Myocyte (in vitro differentiated cells): Measurements from ENCODE around the gene FOXP1. TPM values are rescaled to one million over a fixed set of nuclear protein-coding genes. Genes with fewer than 3 reads are reported as not detected.
"Not testable (repeated sequence)": the region's sequence is repeated elsewhere in the genome, so short reads cannot be mapped to it uniquely, and the experiment has no call there.

Source experiments
- DNase-seq: peaks from one replicate; pipeline ENCODE4 v3.0.0-alpha.2; 2012; ENCODE audit warnings: low read depth
- total RNA-seq: library from RNA; depleted of rRNA; stranded (reverse); fragments of >200 nt; gene quantifications from 2 replicates; pipeline ENCODE4 v1.2.3, GENCODE V29; 2014

The FOXP1 gene
- total RNA-seq, 1 donor from 2014 or later: 28.8 TPM

DNA sequence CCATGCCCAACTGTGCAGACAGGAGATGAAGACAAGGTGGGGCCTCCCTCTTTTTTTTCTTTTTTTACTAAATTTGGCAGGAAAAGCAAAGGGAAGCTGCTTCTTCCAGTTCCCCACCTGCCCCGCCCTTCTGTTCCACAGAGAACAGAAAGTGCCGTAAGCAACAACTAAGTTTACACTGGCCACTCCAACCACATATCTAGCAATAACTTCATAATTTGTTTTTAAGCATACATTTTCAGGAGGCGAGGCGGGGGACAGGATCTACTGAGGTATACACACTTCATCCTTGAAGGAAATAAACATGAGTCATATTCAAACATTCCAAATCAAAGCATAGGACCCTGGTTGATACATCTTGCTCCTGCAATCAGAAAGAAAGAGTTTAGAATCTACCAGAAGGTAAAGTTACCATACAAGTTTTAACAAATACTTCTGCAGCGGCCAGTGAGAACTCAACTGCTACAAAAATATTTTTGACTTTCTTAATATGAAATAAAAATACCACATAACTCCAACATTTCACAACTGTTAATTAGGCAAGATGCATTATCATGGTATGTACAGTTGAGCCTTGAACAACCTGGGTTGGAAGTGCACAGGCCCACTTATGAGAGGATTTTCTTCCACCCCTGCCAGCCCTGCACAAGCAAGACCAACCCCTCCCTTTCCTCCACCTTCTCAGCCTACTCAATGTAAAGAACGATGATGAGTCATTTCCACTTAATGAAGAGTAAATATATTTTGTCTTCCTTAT is 50.7 kb downstream of the FOXP1 start:
- no peak for DNase-seq

DNA sequence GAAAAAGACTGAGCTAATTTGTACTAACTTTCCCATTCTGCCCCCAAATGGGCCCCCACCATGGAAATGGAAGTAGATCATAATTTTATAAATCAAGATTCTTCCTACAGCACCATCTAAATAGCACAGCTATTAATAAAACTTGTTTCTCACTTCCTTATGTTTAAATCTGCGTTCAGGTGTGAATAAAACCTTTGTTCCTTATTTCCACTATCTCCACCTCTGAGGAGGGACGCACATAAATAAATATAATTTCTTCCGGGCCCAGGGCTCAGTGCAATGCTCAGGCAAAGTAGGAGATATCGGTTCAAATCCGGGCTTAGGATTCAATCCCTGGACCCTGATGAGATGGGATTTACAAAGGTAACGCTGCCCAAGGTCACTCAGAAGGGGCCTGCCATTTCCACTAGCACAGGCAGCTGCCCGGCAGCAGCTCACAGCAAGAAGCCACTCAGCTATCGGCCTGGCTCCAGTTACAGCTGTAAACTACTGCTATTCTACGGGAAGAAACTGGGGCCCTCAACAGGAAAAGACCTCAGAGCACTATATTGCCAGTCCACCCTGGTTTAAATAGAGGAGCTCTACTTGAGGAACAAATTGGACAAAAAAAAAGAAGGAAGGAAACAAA is 52.5 kb downstream of the FOXP1 start:
- no peak for DNase-seq

DNA sequence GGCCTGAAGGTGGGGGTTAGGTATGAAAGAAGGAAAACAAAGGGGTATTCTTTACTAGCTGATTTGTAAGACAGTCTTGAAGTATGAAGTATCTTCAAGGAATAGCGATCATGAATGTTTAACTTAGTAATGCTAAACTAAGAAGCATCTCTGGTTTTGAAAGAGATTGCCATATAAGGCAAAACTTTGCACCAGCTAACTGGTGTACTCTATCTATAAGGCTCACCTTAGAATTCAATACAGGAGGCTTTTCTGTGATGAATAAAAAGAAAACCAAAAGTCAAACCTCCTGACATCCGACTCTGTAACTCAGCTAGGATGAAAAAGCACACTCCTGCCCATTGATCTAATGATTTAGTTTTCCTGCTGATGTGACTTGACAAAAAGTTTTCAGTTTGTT is 54.7 kb downstream of the FOXP1 start:
- DNase-seq: no peak

DNA sequence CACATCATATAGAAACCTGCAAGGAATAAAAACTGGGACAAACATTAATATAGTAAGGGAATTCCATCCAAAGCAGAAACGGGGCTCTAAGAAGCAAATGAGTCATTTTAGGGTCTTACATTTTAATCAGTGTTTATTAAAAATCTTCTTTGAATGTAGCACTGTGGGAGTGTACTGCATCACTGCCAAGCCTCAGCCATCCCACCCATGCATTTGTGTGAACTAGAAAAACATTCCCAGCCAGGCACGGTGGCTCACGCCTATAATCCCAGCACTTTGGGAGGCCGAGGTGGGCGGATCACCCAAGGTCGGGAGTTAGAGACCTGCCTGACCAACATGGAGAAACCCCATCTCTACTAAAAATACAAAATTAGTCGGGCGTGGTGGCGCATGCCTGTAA is 57.1 kb downstream of the FOXP1 start:
- not testable (repeated sequence) for DNase-seq

DNA sequence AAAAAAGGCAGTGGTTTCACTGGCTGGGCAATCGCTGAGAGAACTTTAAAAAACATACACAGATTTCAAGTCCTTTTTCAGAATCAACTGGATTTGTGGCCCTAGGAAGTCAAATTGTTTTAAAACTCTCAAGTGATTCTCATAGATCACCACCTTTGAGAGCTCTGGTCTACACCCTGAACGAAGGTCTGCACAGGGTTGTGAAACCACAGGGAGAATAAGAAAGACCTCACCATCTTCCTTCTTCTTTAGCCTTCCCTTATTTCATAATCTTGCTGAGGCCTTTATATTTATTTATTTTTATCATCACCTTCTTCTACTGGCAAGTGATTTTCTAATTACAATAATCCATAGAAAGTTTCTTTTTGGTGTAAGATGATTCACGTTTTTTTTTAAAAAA is 58.1 kb downstream of the FOXP1 start:
- DNase-seq: no peak

DNA sequence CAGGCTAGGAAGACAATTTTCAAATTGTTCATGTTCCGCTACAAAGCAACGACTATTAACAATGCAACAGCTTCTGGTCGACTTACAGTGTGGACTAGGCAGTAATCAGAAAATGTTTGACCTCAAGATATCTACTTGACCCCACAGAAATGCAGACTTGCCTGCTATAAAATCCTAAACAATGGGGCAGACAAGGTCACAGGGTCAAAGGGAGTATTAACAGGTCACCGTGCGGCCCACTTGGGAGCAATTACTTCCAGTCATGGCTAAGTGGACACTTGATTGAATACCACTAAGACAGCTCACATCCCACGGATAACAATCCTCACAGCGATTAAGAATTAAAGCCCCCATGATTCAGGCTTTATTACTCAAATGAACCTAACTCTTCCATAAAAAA is 58.9 kb downstream of the FOXP1 start:
- no peak for DNase-seq

DNA sequence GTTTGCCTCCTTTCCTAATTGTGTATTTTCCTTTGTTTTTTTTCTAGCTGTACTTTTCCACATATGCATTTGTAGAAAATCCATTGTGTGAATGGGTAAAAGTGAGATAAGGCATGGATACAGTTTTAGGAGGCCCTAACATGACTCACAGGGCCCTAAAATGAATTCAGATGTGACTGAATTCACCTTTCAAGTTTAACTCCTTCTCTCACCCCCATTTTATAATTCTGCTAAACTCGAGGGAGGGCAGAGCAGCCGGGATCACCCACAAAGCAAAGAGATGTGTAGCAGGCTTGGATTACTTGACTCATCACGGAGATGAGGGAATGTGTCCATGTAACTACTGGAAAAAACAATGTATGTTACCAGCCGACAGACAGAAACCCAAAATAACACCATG is 59.9 kb downstream of the FOXP1 start:
- DNase-seq: no peak

DNA sequence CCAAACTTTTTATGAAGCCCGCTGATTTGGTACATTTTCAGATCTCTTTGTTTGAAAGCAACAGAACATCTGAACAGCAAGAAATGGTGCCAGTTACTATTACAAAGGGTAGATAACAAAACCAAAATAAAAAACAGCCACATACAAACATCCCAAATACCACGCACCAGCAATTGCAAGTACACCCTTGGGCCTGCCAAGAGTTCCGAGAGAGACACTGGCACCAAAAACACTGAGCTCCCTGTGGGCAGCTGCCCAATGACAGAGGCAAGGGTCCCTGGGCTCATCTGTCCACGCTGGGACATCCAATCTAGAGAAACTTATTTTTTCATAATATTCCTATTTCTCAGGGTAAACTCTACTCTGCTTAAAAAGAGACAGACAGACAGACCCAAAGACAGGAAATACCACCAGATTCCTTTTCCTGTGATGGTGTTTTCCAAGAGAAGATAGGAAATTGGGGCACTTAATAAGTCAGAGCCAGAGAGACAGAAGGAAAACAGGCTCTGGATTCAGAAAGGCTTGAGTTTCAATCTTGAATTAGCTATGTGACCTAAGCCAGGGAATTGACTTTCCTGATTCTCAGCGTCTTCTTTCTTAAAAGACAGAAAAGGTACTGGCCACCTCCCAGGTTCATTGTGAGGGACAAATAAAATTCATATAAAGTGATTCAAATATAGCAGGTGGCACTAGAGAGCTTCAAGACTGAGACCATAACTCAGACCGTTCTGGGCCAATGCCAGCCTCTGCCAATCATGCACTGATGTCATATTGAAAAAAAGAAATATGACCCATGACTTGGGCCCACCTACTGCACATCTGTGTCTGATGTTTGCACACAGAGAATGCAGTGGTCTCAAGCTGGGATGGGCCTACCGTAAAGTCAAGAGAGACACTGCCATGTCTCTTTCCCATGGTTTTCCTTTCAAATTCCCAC is 61.3 kb downstream of the FOXP1 start:
- peak; percentile 46 for DNase-seq

DNA sequence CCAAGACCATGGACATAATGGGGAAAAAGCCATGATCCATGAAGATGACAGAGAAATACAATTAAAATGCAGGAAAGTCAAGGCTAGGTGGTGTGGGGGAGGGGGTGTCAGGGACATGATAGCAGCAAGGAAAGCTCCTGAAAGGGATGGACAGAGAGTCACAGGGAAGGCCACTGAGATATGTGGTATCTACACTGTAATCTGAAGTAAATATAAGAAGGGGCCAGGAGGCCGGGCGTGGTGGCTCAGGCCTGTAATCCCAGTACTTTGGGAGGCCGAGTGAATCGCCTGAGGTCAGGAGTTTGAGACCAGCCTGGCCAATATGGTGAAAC is 62.5 kb downstream of the FOXP1 start:
- no peak for DNase-seq

DNA sequence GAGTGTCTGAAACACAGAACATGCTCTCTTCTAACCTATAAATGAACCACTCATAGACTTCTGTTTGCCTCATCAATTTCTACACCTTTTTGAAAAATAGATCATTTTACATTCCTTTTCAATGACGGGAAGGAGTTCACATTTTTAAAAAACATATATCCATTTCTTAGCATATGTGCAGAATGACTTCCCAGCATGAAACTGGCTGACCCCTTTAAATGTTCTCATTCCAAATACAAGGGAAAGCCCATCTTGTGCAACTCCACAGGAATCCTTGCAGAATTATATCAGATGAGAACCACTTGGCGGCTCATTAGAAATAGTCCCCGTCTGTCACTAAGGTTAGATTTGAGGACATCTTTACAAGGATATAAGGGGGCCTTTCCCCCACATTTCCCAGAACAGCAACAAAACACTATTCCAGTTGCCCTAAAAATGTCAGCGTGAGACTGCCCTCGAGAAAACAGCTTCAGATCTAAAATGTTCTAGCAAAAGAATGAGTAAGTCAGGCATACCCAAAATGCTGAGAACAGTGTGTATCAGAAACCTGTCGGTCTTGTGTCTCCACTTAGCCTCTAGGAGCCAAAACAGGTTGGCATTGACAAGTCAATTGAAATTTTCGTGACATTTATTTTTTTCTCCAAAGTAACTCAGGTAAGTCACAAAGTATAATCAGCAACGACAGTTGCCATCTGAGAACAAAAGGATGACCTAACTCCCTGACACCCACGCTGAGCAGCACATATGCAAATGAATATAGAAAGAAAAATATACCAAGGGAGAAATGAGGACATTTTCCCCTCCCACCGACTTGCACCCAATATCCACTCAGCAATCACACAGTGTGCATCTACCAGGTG is 63.1 kb downstream of the FOXP1 start:
- DNase-seq: no peak

DNA sequence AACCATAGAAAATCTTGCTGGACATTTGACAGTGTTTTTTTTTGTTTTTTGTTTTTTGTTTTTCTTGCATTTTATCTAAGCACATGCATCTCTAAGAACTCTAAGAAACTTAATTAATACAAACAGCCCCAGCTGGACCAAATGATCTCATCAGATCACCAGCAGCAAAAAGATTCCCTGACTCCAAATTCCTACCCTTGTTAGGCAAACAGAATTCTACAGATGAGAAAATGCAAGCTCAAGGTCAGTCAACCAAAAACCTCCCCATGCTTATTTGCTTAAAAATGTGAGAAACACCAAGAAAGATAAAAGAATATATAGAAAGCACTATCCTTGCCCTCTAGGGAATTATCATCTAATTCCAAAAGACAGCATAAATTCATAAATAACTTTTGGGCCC is 65.4 kb downstream of the FOXP1 start:
- no peak for DNase-seq

DNA sequence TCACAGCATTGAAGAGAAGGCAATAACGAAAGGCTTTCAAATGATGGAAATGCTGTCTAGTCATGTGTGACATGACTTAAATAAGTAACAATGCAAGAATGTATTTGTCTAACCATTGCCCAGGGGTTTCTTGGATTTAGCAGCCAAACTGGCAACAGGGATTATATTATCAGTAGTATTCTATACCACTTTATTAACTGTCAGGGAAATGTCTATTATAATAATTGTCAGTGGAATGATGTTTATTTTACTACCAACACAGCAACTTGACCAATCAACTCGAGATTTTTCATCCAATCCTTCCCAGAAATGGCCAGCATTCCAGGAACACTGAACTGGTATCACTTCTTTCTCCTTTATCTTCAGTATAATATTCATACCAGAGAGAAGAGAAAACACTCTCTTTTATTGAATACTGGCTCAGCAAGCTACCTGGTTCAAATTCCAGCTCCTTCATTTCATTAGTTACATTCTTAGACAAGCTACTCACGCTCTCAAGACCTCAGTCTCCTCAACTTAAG is 66.2 kb downstream of the FOXP1 start:
- DNase-seq: no peak

DNA sequence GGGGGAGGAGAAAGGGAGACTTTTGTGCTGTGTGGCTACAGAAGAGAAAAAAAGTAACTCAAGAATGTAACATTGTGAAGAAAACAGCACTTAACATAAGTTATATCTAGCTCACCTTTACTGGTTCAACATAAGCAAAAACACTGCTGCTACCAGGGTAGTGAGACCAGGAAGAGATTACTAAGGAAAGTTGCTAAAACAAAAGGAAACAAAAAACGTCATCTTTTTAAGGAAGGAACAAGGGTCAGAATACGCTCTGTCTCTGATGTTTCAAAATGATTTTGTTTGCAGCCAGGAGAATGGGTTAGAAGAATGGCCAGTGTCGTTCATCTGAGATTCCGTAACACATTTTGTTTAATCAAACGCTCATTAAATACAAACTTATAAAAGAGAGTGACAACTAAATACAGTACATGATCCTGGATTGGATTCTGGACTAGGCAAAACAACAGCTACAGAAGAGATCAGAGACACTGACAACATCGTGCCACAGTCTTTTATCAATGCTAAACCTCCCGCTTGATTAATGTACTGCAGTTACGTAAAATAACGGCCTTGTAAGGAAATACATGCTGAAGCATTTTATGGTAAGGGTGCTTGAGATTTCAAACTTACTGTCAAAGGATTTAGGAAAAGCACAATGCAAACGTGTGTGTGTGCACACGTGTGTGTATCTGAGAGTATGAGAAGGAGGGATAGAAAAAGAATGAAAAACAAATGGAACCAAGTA is 67.7 kb downstream of the FOXP1 start:
- no peak for DNase-seq

DNA sequence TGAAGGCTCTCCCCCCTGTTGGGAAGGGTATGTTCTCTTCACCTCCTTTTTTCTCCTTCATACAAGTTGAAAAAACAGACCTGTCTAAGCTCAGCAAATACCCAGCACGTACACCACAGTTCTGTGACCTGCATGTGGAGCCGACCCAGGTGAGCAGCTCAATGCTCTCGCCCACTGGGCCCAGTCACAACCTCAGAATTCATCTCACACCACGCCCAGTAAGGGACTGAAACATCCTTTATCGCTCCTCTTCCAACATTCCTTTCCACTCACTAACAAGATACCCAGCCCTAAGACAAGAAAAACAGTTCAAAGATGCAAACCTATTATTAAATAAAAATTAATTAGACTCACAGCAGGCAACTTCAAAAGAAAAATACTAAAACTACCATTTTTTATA is 68.9 kb downstream of the FOXP1 start:
- no peak for DNase-seq

DNA sequence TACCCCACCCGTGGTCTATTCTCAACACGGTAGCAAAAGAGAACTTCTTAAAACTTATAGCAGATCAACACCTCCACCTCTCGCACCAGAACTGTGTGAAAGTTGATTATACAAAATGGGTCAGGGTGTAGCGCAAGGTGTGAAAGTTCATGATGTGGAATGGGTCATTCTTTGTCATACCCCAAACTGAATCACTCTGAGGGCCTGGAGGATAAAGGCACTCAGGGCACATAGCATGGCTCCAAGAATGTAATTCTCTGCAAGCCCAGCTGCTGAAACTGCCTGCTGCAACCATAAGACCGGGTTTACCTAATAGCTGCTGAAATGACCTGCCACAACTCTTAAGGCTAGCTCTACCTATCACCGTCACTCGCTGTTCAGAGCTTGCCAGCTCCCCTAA is 70.0 kb downstream of the FOXP1 start:
- no peak for DNase-seq

DNA sequence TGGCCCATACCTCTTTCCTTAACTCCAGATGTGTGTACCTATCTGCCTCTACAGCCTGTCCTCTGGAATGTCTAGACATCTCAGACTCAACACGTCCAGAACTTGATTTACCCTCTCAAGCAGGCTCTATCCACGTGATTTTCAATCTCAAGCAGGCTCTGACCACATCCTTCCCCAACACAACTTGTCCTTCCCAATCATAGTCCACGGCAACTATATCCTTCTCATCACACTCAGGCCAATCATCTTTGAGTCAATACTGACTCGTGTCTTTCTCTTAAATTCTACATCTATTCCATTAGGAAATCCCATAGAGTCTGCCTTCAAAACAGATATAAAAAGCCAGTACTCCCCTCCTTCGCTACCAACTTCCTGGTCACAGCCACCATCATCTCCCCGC is 70.4 kb downstream of the FOXP1 start:
- no peak for DNase-seq

DNA sequence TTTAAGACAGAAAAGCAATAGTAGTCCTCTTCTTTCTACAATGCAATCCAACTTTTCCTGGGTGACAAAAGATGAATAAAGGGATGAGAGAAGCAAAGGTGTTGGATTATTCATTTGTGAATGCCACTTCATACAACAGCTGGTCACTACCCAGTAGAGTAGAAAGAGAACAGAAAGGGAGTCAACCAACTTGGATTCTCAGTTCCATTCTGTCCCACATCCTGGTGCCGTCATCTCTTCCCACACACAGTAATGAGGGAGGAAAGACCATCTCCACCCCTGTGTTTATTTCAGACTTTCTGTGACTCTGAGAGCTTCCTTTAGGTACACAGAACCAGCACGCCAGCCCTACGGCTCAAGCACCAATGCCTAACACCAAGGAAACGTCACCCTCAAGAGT is 71.0 kb downstream of the FOXP1 start:
- no peak for DNase-seq

DNA sequence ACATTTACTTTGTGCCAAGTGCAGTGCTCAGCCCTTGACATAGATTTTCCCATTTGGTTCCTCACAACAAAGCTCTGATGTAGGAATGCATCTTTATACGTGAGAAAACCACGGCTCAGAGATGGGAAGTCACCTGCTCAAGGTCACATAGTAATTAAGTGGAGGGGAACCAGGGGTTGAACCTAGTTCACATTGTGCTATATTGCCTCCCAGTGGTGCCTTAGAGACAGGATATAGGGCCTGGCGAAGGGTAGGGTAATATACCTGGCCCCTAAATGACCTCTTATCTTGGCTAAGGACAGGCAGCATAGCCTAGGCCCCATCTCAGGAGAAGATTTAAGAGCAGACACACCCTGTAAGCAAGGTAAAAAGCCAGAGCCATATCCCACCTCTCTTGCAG is 71.5 kb downstream of the FOXP1 start:
- DNase-seq: no peak

DNA sequence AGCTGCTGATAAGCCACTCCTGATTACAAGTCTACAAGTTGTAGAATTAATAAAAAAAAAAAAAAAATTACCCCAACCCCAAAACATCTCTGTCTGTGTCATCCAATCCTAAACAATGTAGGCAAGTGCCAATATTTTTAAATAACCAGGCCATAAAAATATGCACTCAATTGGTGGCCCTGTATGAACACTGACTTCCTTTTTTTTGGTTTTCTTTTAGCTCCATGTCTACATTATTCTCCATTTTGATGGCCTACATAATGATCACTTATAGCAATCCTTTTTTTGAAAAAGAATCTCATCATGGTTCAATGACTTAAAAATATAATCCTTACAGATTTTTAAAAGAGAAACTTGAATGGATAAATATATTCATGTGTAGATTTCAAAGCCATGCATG is 72.1 kb downstream of the FOXP1 start:
- no peak for DNase-seq

DNA sequence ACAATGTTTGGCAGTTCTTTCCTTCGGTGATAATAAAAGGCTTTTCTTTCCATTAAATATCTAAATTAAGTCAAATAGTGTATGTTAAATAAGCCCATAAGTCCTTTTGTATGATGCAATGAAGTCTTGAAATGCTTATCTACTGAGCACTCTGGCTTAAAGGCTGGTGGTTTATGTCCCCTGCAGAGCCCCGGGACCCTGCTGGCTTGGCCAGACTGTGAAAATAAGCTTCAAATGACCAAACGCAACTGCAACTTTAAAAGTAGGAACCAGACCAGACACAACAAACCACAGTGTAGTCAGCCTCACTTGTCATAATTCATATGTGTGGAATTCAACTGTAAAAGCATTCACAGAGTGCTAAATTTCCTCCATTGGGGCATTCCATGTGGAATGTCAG is 72.5 kb downstream of the FOXP1 start:
- DNase-seq: peak; percentile 63
